Stimulated activated CD8-positive, alpha-beta memory T cell treated with anti-CD3 and anti-CD28 coated beads, Interleukin-7, amount 100 ng/mL, for 4 hours (primary cell): ENCODE measurements around the gene NRP1.

Experiments
- DNase-seq, 2 donors: peaks; one replicate each; pipeline ENCODE4 v3.0.0-alpha.2; 2020; ENCODE audit warnings: low read depth in 2 of 2

NRP1 gene

DNA sequence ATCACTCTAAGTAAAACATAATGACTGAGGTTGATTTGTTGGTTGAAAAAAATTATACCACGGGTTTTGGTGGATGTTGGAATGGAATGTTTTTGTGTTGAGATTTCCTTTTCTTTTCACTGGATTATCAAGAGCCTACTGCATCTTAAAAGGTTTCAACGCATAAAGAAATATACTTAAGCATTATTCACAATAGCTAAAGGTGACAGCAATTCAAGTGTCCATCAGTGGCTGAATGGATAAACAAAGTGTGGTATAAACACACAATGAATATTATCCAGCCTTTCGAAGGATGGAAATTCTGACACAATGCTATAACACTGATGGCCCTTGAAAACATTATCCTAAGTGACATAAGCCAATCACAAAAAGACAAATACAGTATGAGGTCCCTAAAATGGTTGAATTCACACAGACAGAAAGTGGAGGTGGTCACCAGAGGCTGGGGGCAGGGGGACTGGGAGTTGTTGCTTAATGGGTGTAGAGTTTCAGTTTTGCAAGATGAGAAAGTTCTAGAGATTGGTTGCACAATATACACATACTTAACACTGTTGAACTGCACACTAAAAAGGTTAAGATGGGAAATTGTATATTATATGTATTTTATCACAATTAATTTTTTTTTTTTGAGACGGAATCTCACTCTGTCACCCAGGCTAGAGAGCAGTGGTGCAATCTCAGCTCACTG is 122.3 kb downstream of the NRP1 start:
- no peak for DNase-seq

- peak in 1 of 2 donors; percentile 13 for DNase-seq
Measured at GRCh38 chr10:33211106-33211878, 123.2 kb downstream of the NRP1 start.

GRCh38 chr10:33209802-33210201 is 124.7 kb downstream of the NRP1 start:
- no peak for DNase-seq

DNA sequence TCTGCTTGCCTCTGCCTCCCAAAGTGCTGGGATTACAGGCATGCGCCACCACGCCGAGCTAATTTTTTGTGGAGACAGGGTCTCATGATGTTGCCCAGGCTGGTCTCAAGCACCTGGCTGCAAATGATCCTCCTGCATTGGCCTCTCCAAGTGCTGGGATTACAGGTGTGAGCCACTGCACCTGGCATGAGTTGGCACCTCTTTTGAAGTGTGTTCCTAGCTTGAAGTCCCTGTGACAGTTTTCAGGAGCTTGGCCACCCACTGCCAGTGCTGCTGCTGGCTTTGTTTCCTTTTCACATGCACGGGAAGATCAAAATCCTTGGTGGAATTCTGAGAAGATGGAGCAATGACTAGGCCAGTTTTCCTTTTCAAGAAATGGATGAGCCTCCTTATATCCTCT is 126.3 kb downstream of the NRP1 start:
- no peak for DNase-seq

- no peak for DNase-seq
Measured at GRCh38 chr10:33204031-33204430, 130.4 kb downstream of the NRP1 start.

DNA sequence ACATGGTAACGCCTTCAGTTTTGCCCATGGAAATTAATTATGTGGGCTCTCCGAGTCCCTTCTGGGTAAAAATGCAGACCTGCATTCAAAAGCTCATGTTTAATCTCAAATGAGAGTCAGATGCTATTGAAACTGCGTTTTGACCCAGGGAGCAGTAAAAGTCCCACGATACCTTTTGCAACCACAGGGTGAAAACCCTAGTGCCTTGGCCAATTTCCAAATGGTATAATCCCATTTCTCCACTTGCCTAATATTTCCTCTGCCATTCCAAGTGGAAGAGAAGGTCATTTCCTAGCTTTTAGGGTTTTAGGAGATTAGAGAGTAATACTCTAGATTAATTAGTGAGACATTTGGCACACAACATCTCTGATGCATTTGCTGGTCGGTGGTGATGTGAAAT is 132.5 kb downstream of the NRP1 start:
- DNase-seq, result no peak

- DNase-seq, result no peak
Measured at GRCh38 chr10:33201056-33201780, 133.2 kb downstream of the NRP1 start.

- no peak for DNase-seq
Measured at GRCh38 chr10:33199731-33200232, 134.7 kb downstream of the NRP1 start.

GRCh38 chr10:33198610-33199009 is 135.9 kb downstream of the NRP1 start:
- DNase-seq, result no peak

GRCh38 chr10:33196710-33197491 is 137.6 kb downstream of the NRP1 start:
- no peak for DNase-seq

DNA sequence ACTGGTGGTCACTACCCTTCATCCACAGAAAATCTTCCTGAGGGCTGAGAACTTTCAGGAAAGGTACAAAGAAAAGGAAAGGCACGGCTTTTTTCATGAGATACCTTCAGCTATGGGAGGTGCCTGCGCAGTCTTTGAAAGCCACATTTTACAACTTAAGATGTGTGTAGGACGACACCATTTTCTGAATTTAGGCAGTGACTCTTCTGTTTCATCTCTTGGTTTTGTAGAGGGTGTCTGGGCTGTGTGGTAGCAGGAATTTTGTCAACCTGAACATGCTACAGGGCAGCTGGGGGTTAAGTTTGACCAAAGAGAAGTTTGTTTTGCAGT is 138.1 kb downstream of the NRP1 start:
- no peak for DNase-seq

- DNase-seq, result no peak
Measured at GRCh38 chr10:33195608-33196376, 138.7 kb downstream of the NRP1 start.

- no peak for DNase-seq
Measured at GRCh38 chr10:33193701-33194521, 140.6 kb downstream of the NRP1 start.

DNA sequence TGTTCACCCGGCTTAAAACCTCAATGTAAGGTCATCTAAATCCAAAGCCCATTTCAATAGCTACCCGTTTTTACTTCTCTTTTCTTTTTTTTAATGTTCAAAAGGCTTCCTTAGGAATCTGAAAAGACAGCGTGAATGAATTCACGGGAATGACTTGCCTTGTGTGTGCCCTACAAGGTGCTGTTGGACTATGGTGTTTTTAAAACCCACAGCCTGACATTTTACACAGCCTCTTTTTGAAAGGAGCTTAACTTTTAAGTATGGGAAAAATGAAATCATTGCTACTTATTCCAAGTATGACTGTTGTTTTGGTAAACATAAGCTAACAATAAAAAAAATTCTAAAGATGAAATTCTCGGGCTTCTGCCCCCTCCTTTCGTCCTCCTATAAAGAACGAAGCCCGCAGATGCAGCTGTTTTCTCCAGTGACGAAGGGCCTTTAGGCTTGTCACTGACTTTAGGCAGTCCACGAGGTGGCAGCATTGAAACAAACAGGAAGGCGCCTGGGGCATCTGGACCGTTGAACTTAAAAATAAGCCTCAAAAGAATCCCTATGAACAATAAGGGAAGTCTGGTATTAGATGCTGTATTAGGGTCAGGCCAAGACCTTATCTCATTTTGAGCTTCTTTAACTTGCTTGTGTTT is 141.3 kb downstream of the NRP1 start:
- DNase-seq, result peak; percentile 53 to 67

DNA sequence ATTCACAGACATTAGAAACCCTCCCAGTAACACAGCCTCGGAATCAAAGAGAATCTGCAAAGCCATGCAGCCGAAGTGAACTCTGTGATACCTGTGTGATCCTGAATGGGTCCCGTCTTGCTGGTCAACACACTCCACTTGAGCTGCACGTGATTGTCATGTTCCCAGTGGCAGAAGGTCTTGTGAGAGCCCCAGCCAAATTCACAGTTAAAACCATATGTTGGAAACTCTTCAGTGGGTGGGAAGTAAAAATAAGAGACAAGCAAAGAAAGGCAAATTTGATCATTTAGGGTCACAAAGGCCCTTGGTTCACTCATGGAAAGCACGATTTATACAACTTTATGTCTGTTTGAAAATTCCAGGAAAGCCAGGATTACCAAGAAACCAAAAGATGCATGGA is 142.3 kb downstream of the NRP1 start:
- no peak for DNase-seq

GRCh38 chr10:33190406-33190805 is 144.1 kb downstream of the NRP1 start:
- no peak for DNase-seq

- no peak for DNase-seq
Measured at GRCh38 chr10:33189808-33190207, 144.7 kb downstream of the NRP1 start.

GRCh38 chr10:33189363-33189762 is 145.1 kb downstream of the NRP1 start:
- no peak for DNase-seq

- no peak for DNase-seq
Measured at GRCh38 chr10:33187427-33187999, 147.0 kb downstream of the NRP1 start.
